HEK293 (cell line): ENCODE results near the gene NOL7.

Source experiments
- CTCF ChIA-PET: fragments of 350-600 bp; formaldehyde crosslinking; extraction: SDS; loops from one replicate; lab custom pipeline; 2021; ENCODE audit warnings: antibody characterized with exemption; lab: Yijun Ruan, JAX
- POLR2A ChIA-PET: fragments of 300-600 bp; formaldehyde crosslinking; extraction: SDS; loops from one replicate; lab custom pipeline; 2020; ENCODE audit warnings: antibody characterized with exemption, inconsistent platforms; lab: Yijun Ruan, JAX
- H3K27ac ChIP-seq: fragments of 200-500 bp; sonication (Bioruptor generic); 2 replicates; pipeline ENCODE4 v1.5.1; 2014; ENCODE audit warnings: low read depth, low read length, control low read depth, inconsistent platforms; ENCODE audit errors: extremely low read depth
- H3K36me3 ChIP-seq, 2 experiments: fragments of 200-500 bp in 1 of 2; sonication (Bioruptor generic) in 1 of 2; 1 replicate in 1 of 2; 2 replicates in 1 of 2; pipeline ENCODE4 v1.5.1; 2014 to 2017; ENCODE audit warnings: inconsistent platforms in 2 of 2, low read length in 2 of 2; ENCODE audit not compliant: control insufficient read depth in 2 of 2, insufficient read depth in 1 of 2
- H3K4me1 ChIP-seq: fragments of 200-500 bp; sonication (Bioruptor generic); 2 replicates; pipeline ENCODE4 v1.5.1; 2014; ENCODE audit warnings: mild to moderate bottlenecking, low read length, inconsistent platforms; ENCODE audit not compliant: control insufficient read depth, insufficient read depth
- H3K4me3 ChIP-seq: 2 replicates; pipeline ENCODE4 v1.5.1; 2011; ENCODE audit warnings: low read depth, mild to moderate bottlenecking, control low read depth, low read length, moderate library complexity
- H3K9me3 ChIP-seq: fragments of 200-500 bp; sonication (Bioruptor generic); 2 replicates; pipeline ENCODE4 v1.5.1; 2014; ENCODE audit warnings: low read depth, low read length, inconsistent platforms; ENCODE audit not compliant: control insufficient read depth, insufficient read depth
- HOXC10 ChIP-seq: sonication (generic); formaldehyde crosslinking; IDR thresholded peaks from 2 replicates; pipeline ENCODE4 v1.8.1; 2023; ENCODE audit warnings: mild to moderate bottlenecking, missing genetic modification reagents
- KLF8 ChIP-seq: fragments of 450-650 bp; formaldehyde crosslinking; IDR thresholded peaks from 2 replicates; pipeline ENCODE4 v1.5.1; 2016; ENCODE audit warnings: missing biosample characterization, missing genetic modification characterization
- REPIN1 ChIP-seq: fragments of 450-650 bp; formaldehyde crosslinking; IDR thresholded peaks from 2 replicates; pipeline ENCODE4 v1.5.1; 2017; ENCODE audit warnings: missing biosample characterization, missing genetic modification characterization, low read depth
- ZFP37 ChIP-seq: fragments of 450-650 bp; formaldehyde crosslinking; IDR thresholded peaks from 2 replicates; pipeline ENCODE4 v1.5.1; 2016; ENCODE audit warnings: missing biosample characterization, missing genetic modification characterization
- ZNF239 ChIP-seq: fragments of 450-650 bp; formaldehyde crosslinking; IDR thresholded peaks from 2 replicates; pipeline ENCODE4 v1.5.1; 2016; ENCODE audit warnings: missing biosample characterization, missing genetic modification characterization
- TF ChIP-seq, protein P1 (sequence below): sonication (generic); formaldehyde crosslinking; IDR thresholded peaks from 2 replicates; pipeline ENCODE4 v1.8.1; 2022; ENCODE audit warnings: mild to moderate bottlenecking, moderate library complexity, missing genetic modification reagents
- TF ChIP-seq, protein P2 (sequence below): fragments of 450-650 bp; formaldehyde crosslinking; IDR thresholded peaks from 2 replicates; pipeline ENCODE4 v1.5.1; 2016; ENCODE audit warnings: missing biosample characterization, missing genetic modification characterization
- TF ChIP-seq, protein P3 (sequence below): fragments of 450-650 bp; formaldehyde crosslinking; IDR thresholded peaks from 2 replicates; pipeline ENCODE4 v1.5.1; 2017; ENCODE audit warnings: missing biosample characterization, missing genetic modification characterization
- TF ChIP-seq, protein P4 (sequence below): fragments of 450-650 bp; formaldehyde crosslinking; IDR thresholded peaks from 2 replicates; pipeline ENCODE4 v1.5.1; 2016; ENCODE audit warnings: missing biosample characterization, missing genetic modification characterization, low read depth

NOL7 gene

DNA sequence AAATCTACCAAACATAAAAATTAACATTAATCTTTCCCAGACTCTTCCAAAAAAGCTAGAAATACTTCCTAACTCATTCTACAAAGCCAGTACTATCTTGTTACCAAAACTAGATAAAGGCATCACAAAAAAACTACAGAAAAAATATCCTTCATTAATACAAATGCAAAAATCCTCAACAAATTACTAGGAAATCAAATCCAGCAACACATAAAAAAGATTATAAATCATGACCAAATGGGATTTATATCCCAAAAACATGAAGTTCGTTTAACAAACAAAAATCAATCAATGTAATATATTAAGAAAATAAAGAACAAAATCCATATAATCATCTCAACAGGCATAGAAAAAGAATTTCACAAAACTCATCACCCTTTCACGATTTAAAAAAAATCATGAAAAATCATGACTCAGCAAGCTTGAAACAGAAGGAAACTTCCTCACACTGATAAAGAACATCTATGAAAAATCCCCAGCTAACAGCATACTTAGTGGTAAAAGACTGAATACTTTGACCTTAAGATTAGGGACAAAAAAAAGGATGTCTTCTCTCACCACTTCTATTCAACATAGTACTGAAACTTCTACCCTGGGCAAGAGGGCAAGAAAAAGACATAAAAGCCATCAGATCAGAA lies 53.3 kb downstream of the NOL7 start (continued):
- TF ChIP-seq, protein P1, sequence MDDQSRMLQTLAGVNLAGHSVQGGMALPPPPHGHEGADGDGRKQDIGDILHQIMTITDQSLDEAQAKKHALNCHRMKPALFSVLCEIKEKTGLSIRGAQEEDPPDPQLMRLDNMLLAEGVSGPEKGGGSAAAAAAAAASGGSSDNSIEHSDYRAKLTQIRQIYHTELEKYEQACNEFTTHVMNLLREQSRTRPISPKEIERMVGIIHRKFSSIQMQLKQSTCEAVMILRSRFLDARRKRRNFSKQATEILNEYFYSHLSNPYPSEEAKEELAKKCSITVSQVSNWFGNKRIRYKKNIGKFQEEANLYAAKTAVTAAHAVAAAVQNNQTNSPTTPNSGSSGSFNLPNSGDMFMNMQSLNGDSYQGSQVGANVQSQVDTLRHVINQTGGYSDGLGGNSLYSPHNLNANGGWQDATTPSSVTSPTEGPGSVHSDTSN (CRISPR knock-in tag), result no peak
- TF ChIP-seq, protein P2, sequence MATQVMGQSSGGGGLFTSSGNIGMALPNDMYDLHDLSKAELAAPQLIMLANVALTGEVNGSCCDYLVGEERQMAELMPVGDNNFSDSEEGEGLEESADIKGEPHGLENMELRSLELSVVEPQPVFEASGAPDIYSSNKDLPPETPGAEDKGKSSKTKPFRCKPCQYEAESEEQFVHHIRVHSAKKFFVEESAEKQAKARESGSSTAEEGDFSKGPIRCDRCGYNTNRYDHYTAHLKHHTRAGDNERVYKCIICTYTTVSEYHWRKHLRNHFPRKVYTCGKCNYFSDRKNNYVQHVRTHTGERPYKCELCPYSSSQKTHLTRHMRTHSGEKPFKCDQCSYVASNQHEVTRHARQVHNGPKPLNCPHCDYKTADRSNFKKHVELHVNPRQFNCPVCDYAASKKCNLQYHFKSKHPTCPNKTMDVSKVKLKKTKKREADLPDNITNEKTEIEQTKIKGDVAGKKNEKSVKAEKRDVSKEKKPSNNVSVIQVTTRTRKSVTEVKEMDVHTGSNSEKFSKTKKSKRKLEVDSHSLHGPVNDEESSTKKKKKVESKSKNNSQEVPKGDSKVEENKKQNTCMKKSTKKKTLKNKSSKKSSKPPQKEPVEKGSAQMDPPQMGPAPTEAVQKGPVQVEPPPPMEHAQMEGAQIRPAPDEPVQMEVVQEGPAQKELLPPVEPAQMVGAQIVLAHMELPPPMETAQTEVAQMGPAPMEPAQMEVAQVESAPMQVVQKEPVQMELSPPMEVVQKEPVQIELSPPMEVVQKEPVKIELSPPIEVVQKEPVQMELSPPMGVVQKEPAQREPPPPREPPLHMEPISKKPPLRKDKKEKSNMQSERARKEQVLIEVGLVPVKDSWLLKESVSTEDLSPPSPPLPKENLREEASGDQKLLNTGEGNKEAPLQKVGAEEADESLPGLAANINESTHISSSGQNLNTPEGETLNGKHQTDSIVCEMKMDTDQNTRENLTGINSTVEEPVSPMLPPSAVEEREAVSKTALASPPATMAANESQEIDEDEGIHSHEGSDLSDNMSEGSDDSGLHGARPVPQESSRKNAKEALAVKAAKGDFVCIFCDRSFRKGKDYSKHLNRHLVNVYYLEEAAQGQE, result 0 out of 2 replicates have a peak, but pooled peaks have one; percentile 8
- no peak for TF ChIP-seq ZNF239 (tag by site-specific recombination)

DNA sequence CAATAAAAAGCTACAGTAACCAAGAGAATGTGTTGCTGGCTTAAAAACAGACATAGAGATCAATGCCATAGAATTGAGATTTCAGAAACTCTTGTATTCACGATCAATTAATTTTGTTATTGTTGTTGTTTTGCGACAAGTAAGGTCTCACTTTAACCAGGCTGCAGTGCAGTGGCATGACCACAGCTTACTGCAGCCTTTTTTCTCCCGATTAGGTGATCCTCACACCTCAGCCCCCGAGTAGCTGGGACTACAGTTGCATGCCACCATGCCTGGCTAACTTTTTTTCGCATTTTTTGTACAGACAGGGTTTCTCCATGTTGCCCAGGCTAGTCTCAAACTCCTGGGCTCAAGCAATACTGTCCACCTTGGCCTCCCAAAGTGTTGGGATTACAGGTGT lies 54.3 kb downstream of the NOL7 start:
- POLR2A ChIA-PET, result no interaction called here
- CTCF ChIA-PET, result no interaction called here
- TF ChIP-seq ZFP37 (tag by site-specific recombination), result no peak
- TF ChIP-seq, protein P3, sequence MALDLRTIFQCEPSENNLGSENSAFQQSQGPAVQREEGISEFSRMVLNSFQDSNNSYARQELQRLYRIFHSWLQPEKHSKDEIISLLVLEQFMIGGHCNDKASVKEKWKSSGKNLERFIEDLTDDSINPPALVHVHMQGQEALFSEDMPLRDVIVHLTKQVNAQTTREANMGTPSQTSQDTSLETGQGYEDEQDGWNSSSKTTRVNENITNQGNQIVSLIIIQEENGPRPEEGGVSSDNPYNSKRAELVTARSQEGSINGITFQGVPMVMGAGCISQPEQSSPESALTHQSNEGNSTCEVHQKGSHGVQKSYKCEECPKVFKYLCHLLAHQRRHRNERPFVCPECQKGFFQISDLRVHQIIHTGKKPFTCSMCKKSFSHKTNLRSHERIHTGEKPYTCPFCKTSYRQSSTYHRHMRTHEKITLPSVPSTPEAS (tag by site-specific recombination), result no peak
- TF ChIP-seq KLF8 (tag by site-specific recombination), result no peak
- TF ChIP-seq, protein P4, sequence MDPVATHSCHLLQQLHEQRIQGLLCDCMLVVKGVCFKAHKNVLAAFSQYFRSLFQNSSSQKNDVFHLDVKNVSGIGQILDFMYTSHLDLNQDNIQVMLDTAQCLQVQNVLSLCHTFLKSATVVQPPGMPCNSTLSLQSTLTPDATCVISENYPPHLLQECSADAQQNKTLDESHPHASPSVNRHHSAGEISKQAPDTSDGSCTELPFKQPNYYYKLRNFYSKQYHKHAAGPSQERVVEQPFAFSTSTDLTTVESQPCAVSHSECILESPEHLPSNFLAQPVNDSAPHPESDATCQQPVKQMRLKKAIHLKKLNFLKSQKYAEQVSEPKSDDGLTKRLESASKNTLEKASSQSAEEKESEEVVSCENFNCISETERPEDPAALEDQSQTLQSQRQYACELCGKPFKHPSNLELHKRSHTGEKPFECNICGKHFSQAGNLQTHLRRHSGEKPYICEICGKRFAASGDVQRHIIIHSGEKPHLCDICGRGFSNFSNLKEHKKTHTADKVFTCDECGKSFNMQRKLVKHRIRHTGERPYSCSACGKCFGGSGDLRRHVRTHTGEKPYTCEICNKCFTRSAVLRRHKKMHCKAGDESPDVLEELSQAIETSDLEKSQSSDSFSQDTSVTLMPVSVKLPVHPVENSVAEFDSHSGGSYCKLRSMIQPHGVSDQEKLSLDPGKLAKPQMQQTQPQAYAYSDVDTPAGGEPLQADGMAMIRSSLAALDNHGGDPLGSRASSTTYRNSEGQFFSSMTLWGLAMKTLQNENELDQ (tag by site-specific recombination), result no peak
- no peak for TF ChIP-seq REPIN1 (tag by site-specific recombination)
- TF ChIP-seq HOXC10 (CRISPR knock-in tag), result no peak
- TF ChIP-seq, all 188 proteins: peak for 0

More for the DNA sequence above, 54.3 kb downstream of the NOL7 start:
- H3K4me1 ChIP-seq, result peaks cover 29% of the 10 kb centered on the region
- no peaks in the 10 kb centered on the region for H3K9me3 ChIP-seq
- H3K4me3 ChIP-seq, result no peak overlapping the region
- no peak overlapping the region for H3K27ac ChIP-seq
- no peaks in the 10 kb centered on the region for H3K36me3 ChIP-seq
